GM18511 (cell line): ENCODE data around the gene POMT2.

Experiments
- ATAC-seq: cut with Tn5 transposase; IDR thresholded peaks from one replicate; pipeline ENCODE4 v1.9.1; 2021; ENCODE audit warnings: mild to moderate bottlenecking, moderate library complexity; ENCODE audit not compliant: unreplicated experiment

Gene POMT2

DNA sequence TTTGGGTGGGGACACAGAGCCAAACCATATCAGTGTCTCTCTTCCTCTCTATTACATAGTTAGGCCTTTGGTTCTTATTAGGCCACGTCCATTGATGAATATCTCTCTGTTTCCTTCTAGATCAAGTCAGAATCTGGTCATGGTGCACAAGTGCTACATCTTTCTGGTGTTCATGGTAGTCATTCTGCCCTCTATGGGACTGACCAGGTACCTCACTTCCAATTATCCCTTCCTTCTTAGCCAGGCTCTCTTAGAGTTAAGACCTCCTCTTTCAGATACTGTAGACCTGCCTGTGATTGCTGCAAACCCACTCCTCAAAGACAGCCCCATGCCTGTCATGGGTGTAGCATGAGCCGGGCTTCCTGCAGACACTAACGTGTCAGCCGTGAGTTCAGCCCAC lies 74.9 kb downstream of the POMT2 start:
- no peak for ATAC-seq

GRCh38 chr14:77243853-77244252 lies 76.8 kb downstream of the POMT2 start:
- ATAC-seq: no peak

GRCh38 chr14:77242752-77243151 lies 77.9 kb downstream of the POMT2 start:
- no peak for ATAC-seq

GRCh38 chr14:77241955-77242354 lies 78.7 kb downstream of the POMT2 start:
- no peak for ATAC-seq

DNA sequence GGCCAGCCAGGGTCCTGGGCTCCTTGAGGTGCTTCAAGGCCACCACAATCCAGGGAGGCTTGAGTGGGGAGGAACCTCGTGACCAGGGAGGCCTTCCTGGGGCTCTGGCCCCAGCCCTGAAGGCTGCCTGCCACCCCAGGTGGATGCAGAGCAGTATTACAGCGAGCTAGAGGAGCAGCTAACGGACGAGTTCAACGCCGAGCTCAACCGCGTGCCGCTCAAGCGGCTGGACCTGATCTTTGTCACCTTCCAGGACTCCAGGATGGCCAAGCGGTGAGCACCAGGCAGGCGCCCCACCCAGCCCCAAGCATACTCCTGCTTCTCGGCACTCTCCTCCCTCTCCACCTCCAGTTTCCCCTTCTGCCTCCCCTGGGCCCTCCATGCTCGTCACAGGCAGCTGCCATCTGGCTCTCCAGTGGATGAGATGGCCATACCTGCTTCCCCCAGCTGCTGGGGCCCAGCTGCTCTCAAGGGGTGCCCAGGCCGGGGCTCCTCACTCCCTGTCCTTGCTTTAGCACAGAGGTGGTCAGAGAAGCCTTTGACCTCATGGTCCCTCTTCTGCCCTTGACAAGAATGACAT lies 80.3 kb downstream of the POMT2 start:
- ATAC-seq: no peak

- ATAC-seq: no peak
Observed at GRCh38 chr14:77239412-77239811, 81.3 kb downstream of the POMT2 start.

DNA sequence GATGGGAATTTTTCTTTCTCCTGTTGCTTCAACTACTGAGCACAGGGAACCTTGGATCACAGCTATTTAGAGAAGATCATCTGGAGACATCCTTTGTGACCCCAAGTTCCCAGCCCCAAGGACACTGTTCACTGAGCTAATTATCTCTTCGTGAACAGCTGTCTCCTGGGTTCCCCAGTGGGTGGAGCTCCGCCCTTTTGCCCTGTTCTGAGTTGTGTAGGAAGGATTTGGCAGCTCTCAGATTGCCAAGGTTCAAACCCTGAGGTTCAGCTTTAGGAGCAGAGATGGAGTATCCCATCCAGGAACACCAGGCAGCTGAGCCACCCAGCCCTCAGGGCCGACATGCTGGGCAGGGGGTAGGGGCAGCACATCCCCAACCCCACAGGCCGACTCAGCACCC lies 81.7 kb downstream of the POMT2 start:
- no peak for ATAC-seq

DNA sequence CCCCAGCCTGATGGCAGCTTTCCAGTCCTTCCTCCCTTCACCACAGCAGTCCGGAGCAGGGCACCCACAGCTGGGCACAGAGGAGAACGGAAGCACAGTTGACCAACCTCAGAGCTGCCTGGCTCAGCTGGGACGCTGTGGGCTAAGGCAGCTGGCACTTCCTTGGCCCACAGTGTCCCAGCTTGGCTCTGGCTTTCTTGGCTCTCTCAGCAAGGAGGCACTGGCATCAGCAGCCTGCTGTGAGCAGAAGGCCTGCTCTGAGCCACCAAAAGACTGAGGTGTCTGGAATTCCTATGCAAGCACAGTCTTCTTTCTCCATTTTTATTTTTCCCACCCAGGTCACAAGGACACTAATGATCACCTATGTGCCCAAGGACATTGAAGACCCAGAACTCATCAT lies 82.3 kb downstream of the POMT2 start:
- no peak for ATAC-seq

GRCh38 chr14:77236814-77237213 lies 83.9 kb downstream of the POMT2 start:
- ATAC-seq: no peak

DNA sequence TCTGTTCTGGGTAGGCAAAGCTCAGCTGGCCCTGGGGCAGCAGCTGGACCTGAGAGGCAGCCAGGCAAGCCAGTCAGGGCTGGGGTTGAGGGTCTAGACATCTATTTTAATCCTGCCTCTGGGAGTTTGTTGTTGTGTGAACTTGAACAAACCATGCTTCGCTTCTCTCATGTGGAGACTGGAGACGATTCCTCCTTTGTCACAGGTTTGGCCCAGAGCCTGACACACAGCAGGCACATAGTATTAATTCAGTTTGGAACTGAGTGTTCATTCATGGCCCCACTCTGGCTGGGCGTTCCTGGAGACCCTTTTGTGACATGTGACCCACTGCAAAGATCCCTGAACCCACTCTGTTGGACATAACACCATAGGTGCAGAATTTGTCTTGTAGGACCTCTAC lies 89.0 kb downstream of the POMT2 start:
- no peak for ATAC-seq

DNA sequence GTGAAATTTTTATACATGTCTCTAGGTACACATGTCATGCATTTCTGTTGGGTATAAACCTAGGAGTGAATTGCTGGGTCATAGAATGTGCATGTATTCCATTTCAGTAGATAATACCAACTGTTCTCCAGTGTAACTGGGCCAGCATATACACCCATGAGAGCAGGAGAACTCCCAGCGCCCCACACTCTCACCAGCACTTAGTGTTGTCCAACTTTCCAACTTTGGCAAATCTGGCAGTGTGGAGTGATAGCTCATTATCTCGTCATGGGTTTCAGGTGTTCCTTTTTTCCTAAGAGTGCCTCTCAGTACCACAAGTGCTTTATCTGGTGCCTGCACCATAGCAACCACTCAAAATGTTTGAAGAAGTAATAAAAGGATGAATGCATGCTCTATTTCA lies 89.8 kb downstream of the POMT2 start:
- no peak for ATAC-seq

- no peak for ATAC-seq
Observed at GRCh38 chr14:77228056-77228455, 92.6 kb downstream of the POMT2 start.

GRCh38 chr14:77225892-77226557 lies 94.7 kb downstream of the POMT2 start:
- ATAC-seq: no peak

DNA sequence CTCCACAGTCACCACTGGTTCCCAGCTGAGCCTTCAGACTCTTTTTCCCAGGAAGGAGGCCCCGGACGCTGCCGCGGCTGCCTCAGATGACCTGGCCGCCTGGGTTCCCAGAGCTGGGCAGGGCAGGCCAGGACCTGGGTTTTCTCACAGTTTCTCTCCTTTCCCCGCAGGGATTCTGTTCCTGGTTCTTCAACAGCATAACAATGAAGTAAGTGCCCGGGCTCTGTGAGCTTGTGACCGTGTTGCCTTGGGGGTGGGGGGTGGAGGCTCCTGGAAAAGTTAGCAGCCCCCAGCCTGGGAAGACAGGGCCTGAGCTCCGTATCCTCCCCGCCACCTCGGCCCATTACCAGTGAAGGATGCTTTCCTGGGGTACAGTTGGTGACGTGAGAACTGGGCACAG lies 95.4 kb downstream of the POMT2 start:
- ATAC-seq: no peak
